Measurements from ENCODE around the gene FAIM2. TPM values are rescaled to one million over a fixed set of nuclear protein-coding genes. Genes with fewer than 3 reads are reported as not detected.

Gene FAIM2
- total RNA-seq, 1 experiment from 2014 or later = 0.22 TPM

DNA sequence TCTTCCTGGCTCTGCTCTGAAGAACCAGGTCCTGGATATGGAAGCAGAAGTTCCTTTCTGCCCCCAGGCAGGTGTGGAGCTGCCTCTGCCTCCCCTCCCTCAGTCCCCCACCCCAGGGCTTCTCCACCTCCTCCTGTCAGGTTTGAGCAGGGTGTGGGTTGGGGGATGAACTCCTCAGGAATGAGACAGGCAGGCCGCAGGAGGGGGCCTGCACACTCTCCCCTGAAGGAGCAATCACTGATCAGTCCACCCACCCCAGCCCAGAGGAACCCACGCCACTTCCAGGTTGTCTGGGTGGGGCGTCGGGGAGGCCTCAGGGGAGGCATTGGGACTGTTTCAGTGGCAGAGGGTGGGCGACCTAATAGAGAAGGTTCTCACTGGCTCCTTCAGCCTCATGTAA is 26.6 kb downstream of the FAIM2 start:
- ATAC-seq = no peak
- DNase-seq (ENCODE audit: low spot score) = no peak
- Mint-ChIP-seq H3K36me3 (peaks cover 28% of the 10 kb centered on the region), H3K27me3 (ENCODE audit: low read depth) (no peaks in the 10 kb centered on the region; the same call in 1 of the 2 replicates), H3K27ac (no peak overlapping the region), H3K4me3 (no peak overlapping the region), H3K4me1 (no peaks in the 10 kb centered on the region), H3K9me3 (peaks cover 33% of the 10 kb centered on the region)
- ChIA-PET POLR2A (no interaction called here), CTCF (interaction anchor here (0.7 to 1.5 kb wide), 2 partner anchors 10 to 99 kb away, joined by 3 read pairs; no protein-coding TSS in a partner anchor)
- TF ChIP-seq, protein P1, sequence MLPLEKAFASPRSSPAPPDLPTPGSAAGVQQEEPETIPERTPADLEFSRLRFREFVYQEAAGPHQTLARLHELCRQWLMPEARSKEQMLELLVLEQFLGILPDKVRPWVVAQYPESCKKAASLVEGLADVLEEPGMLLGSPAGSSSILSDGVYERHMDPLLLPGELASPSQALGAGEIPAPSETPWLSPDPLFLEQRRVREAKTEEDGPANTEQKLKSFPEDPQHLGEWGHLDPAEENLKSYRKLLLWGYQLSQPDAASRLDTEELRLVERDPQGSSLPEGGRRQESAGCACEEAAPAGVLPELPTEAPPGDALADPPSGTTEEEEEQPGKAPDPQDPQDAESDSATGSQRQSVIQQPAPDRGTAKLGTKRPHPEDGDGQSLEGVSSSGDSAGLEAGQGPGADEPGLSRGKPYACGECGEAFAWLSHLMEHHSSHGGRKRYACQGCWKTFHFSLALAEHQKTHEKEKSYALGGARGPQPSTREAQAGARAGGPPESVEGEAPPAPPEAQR (CRISPR knock-in tag; IDR thresholded peaks at IDR 0.05) = no peak
- TF ChIP-seq, protein P2, sequence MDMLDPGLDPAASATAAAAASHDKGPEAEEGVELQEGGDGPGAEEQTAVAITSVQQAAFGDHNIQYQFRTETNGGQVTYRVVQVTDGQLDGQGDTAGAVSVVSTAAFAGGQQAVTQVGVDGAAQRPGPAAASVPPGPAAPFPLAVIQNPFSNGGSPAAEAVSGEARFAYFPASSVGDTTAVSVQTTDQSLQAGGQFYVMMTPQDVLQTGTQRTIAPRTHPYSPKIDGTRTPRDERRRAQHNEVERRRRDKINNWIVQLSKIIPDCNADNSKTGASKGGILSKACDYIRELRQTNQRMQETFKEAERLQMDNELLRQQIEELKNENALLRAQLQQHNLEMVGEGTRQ (CRISPR knock-in tag; IDR thresholded peaks at IDR 0.05) = no peak

DNA sequence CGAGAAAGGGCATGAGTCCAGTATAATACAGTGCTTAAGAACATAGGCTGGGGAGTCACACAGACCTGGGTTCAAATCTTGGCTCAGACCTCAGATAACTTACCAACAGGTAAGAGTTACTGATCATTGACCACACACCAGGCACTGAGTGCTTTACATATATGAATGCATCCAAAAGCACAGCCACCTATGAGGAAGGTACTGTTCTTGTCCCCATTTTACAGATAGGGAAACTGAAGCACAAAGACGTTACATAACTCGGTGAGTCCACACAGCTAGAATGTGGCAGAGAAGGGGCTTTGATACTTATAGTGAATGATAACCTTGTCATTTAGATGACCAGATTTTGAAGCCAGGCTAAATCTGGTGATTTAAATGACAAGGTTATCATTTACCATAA is 27.6 kb downstream of the FAIM2 start:
- no peak for DNase-seq (ENCODE audit: low spot score)
- POLR2A ChIA-PET = no interaction called here
- no peak overlapping the region for H3K27ac Mint-ChIP-seq
- H3K4me3 Mint-ChIP-seq = no peak overlapping the region
- H3K36me3 Mint-ChIP-seq = peaks cover 28% of the 10 kb centered on the region
- no peak for ATAC-seq
- H3K4me1 Mint-ChIP-seq = no peaks in the 10 kb centered on the region
- H3K9me3 Mint-ChIP-seq = peaks cover 33% of the 10 kb centered on the region
- TF ChIP-seq, protein P3, sequence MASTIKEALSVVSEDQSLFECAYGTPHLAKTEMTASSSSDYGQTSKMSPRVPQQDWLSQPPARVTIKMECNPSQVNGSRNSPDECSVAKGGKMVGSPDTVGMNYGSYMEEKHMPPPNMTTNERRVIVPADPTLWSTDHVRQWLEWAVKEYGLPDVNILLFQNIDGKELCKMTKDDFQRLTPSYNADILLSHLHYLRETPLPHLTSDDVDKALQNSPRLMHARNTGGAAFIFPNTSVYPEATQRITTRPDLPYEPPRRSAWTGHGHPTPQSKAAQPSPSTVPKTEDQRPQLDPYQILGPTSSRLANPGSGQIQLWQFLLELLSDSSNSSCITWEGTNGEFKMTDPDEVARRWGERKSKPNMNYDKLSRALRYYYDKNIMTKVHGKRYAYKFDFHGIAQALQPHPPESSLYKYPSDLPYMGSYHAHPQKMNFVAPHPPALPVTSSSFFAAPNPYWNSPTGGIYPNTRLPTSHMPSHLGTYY (CRISPR knock-in tag; IDR thresholded peaks at IDR 0.05) = no peak
- TF ChIP-seq ZNF423 (CRISPR knock-in tag; IDR thresholded peaks at IDR 0.05) (no peak), NFYB (CRISPR knock-in tag; conservative IDR thresholded peaks at IDR 0.05; ENCODE audit: low read depth) (no peak)
- CTCF ChIA-PET = interaction anchor here (1.5 kb wide), 1 partner anchor 9 kb away, joined by 3 read pairs; no protein-coding TSS in a partner anchor
- no peaks in the 10 kb centered on the region; the same call in 1 of the 2 replicates for H3K27me3 Mint-ChIP-seq (ENCODE audit: low read depth)

DNA sequence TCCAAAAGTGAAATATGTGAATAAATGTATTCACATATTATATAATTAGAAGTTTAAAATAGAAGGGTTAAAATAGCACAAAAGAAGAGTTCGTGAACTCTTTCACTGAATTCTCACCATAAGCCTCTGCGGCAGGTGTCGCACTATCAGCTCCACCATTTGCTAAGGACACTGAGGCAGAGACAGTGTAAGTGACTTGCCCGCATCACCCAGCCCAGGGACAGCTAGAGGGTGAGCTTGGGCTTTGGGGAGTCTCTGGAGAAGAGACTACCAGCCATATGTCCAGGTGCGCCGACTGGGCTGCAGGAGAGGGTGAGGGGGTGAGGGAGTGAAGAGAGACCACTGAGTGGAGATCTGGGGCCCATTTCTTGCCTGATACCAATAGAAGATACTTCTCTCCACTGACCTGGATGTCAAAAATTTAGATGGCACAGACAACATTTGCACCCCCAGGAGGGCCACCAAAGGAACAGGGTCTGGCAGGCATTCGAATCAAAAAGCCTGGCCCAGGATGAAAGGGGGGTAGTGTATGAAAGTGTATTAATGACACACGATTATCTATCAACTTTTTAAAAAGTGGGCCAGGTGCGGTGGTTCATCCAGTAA is 28.5 kb downstream of the FAIM2 start:
- Mint-ChIP-seq H3K36me3 (peaks cover 26% of the 10 kb centered on the region), H3K4me1 (no peaks in the 10 kb centered on the region), H3K9me3 (peaks cover 26% of the 10 kb centered on the region), H3K27me3 (ENCODE audit: low read depth) (no peaks in the 10 kb centered on the region; the same call in 1 of the 2 replicates), H3K4me3 (no peak overlapping the region), H3K27ac (no peak overlapping the region)
- DNase-seq (ENCODE audit: low spot score) (no peak), ATAC-seq (no peak)
- ChIA-PET POLR2A (no interaction called here), CTCF (interaction anchor here (1.3 to 2.0 kb wide), 2 partner anchors 71 to 92 kb away, joined by 3 to 6 read pairs; no protein-coding TSS in a partner anchor)
- TF ChIP-seq IRF2 (CRISPR knock-in tag; IDR thresholded peaks at IDR 0.05; ENCODE audit: borderline replicate concordance, low read depth) = no peak
- no peak for TF ChIP-seq GRHL2 (CRISPR knock-in tag; IDR thresholded peaks at IDR 0.05; ENCODE audit: insufficient replicate concordance, severe bottlenecking)
- no peak for TF ChIP-seq NR3C1 (CRISPR knock-in tag; conservative IDR thresholded peaks at IDR 0.05; ENCODE audit: low read depth)
- TF ChIP-seq TEAD4 (CRISPR knock-in tag; IDR thresholded peaks at IDR 0.05) = no peak
- no peak for TF ChIP-seq MXD4 (CRISPR knock-in tag; IDR thresholded peaks at IDR 0.05; ENCODE audit: borderline replicate concordance)
- TF ChIP-seq ZNF232 (CRISPR knock-in tag; IDR thresholded peaks at IDR 0.05) = no peak
- TF ChIP-seq, protein P3 (CRISPR knock-in tag; IDR thresholded peaks at IDR 0.05) = no peak
- no peak for TF ChIP-seq NFYB (CRISPR knock-in tag; conservative IDR thresholded peaks at IDR 0.05; ENCODE audit: low read depth)
- TF ChIP-seq, protein P4, sequence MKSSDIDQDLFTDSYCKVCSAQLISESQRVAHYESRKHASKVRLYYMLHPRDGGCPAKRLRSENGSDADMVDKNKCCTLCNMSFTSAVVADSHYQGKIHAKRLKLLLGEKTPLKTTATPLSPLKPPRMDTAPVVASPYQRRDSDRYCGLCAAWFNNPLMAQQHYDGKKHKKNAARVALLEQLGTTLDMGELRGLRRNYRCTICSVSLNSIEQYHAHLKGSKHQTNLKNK (CRISPR knock-in tag; IDR thresholded peaks at IDR 0.05) = no peak
- TF ChIP-seq, protein P5, sequence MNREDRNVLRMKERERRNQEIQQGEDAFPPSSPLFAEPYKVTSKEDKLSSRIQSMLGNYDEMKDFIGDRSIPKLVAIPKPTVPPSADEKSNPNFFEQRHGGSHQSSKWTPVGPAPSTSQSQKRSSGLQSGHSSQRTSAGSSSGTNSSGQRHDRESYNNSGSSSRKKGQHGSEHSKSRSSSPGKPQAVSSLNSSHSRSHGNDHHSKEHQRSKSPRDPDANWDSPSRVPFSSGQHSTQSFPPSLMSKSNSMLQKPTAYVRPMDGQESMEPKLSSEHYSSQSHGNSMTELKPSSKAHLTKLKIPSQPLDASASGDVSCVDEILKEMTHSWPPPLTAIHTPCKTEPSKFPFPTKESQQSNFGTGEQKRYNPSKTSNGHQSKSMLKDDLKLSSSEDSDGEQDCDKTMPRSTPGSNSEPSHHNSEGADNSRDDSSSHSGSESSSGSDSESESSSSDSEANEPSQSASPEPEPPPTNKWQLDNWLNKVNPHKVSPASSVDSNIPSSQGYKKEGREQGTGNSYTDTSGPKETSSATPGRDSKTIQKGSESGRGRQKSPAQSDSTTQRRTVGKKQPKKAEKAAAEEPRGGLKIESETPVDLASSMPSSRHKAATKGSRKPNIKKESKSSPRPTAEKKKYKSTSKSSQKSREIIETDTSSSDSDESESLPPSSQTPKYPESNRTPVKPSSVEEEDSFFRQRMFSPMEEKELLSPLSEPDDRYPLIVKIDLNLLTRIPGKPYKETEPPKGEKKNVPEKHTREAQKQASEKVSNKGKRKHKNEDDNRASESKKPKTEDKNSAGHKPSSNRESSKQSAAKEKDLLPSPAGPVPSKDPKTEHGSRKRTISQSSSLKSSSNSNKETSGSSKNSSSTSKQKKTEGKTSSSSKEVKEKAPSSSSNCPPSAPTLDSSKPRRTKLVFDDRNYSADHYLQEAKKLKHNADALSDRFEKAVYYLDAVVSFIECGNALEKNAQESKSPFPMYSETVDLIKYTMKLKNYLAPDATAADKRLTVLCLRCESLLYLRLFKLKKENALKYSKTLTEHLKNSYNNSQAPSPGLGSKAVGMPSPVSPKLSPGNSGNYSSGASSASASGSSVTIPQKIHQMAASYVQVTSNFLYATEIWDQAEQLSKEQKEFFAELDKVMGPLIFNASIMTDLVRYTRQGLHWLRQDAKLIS (CRISPR knock-in tag; IDR thresholded peaks at IDR 0.05; ENCODE audit: borderline replicate concordance) = no peak
- TF ChIP-seq NR2C2 (CRISPR knock-in tag; IDR thresholded peaks at IDR 0.05) = no peak
- TF ChIP-seq GTF2I (CRISPR knock-in tag; conservative IDR thresholded peaks at IDR 0.05) = no peak
- TF ChIP-seq KAT7 (CRISPR knock-in tag; IDR thresholded peaks at IDR 0.05; ENCODE audit: borderline replicate concordance) = no peak
- TF ChIP-seq, protein P6, sequence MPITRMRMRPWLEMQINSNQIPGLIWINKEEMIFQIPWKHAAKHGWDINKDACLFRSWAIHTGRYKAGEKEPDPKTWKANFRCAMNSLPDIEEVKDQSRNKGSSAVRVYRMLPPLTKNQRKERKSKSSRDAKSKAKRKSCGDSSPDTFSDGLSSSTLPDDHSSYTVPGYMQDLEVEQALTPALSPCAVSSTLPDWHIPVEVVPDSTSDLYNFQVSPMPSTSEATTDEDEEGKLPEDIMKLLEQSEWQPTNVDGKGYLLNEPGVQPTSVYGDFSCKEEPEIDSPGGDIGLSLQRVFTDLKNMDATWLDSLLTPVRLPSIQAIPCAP (CRISPR knock-in tag; IDR thresholded peaks at IDR 0.05) = no peak
- TF ChIP-seq NR1H2 (CRISPR knock-in tag; IDR thresholded peaks at IDR 0.05) = no peak
